B cell (primary cell): Measurements from ENCODE around the gene TRAPPC12. TPM values are rescaled to one million over a fixed set of nuclear protein-coding genes. Genes with fewer than 3 reads are reported as not detected.

Experiments
- ATAC-seq: fragments of 200-7000 bp; cut with Tn5 transposase; one replicate; pipeline ENCODE4 v1.10.0; 2021; ENCODE audit warnings: low read depth, mild to moderate bottlenecking, moderate number of reproducible peaks, moderate library complexity
- CTCF ChIA-PET: fragments of 350-600 bp; sonication (Branson Sonifier 250); formaldehyde crosslinking; loops from one replicate; lab custom pipeline; 2021; ENCODE audit warnings: antibody characterized with exemption, inconsistent platforms; lab: Charles Lee
- POLR2A ChIA-PET: fragments of 350-600 bp; sonication (Branson Sonifier 250); formaldehyde crosslinking; loops from one replicate; lab custom pipeline; 2021; ENCODE audit warnings: antibody characterized with exemption; lab: Charles Lee
- DNase-seq: peaks from one replicate; pipeline ENCODE4 v3.0.0; 2013
- H2AFZ ChIP-seq: 2 replicates; pipeline ENCODE4 v1.6.1; 2012; ENCODE audit warnings: mild to moderate bottlenecking, low read depth, low read length; ENCODE audit not compliant: insufficient read depth, poor library complexity, severe bottlenecking
- H3K27ac ChIP-seq, 2 donors: 1 replicate in 1 of 2; 2 replicates in 1 of 2; pipeline ENCODE4 v1.5.1; 2012 to 2013; ENCODE audit warnings: low read length in 2 of 2, mild to moderate bottlenecking in 2 of 2, moderate library complexity in 1 of 2
- H3K27me3 ChIP-seq, 4 experiments: fragments of 200-600 bp in 1 of 4; sonication (generic) in 1 of 4; replicated peaks in 1 of 4; 1 replicate in 2 of 4; 2 replicates in 2 of 4; pipeline versions ENCODE4 v1.6.1 to v1.7.0; 2013 to 2016; ENCODE audit warnings: low read length in 3 of 4, mild to moderate bottlenecking in 2 of 4, mixed read lengths in 1 of 4, moderate library complexity in 1 of 4; ENCODE audit not compliant: insufficient read depth in 4 of 4, control insufficient read depth in 3 of 4; ENCODE audit errors: control extremely low read depth in 1 of 4
- H3K36me3 ChIP-seq, 2 experiments: replicated peaks in 1 of 2; 1 replicate in 1 of 2; 2 replicates in 1 of 2; pipeline versions ENCODE4 v1.6.1 to v1.7.1; 2013; ENCODE audit warnings: low read length in 1 of 2; ENCODE audit not compliant: insufficient read depth in 2 of 2, control insufficient read depth in 1 of 2; ENCODE audit errors: control extremely low read depth in 1 of 2, extremely low read depth in 1 of 2
- H3K4me1 ChIP-seq, 2 donors: fragments of 200-600 bp in 1 of 2; sonication (generic) in 1 of 2; 1 replicate in 1 of 2; 2 replicates in 1 of 2; pipeline versions ENCODE4 v1.5.1 to v1.6.1; 2013 to 2017; ENCODE audit warnings: low read length in 2 of 2; ENCODE audit not compliant: control insufficient read depth in 2 of 2, insufficient read depth in 2 of 2
- H3K4me2 ChIP-seq: replicated peaks from 2 replicates; pipeline ENCODE3; 2012; ENCODE audit warnings: mild to moderate bottlenecking, low read depth, low read length; ENCODE audit not compliant: poor library complexity, severe bottlenecking
- H3K4me3 ChIP-seq, 5 experiments: fragments of 200-600 bp in 1 of 5; sonication (generic) in 1 of 5; 1 replicate in 3 of 5; 2 replicates in 2 of 5; pipeline versions ENCODE4 v1.5.1 to v1.7.0; 2011 to 2016; ENCODE audit warnings: low read length in 4 of 5, mild to moderate bottlenecking in 4 of 5, low read depth in 2 of 5, control low read depth in 1 of 5, moderate library complexity in 1 of 5; ENCODE audit not compliant: insufficient read depth in 1 of 5; ENCODE audit errors: control extremely low read depth in 1 of 5, extremely low read depth in 1 of 5
- H3K79me2 ChIP-seq: fragments of 200-600 bp; sonication (generic); one replicate; pipeline ENCODE4 v1.6.0; 2016; ENCODE audit warnings: low read length; ENCODE audit not compliant: control insufficient read depth, insufficient read depth
- H3K9ac ChIP-seq: fragments of 200-600 bp; sonication (generic); 2 replicates; pipeline ENCODE4 v1.6.1; 2017; ENCODE audit warnings: mild to moderate bottlenecking, low read length, moderate library complexity
- H3K9me3 ChIP-seq, 3 donors: one replicate each; pipeline versions ENCODE4 v1.6.1 to v1.7.1; 2013; ENCODE audit warnings: low read length in 2 of 3; ENCODE audit not compliant: control insufficient read depth in 2 of 3, insufficient read depth in 1 of 3; ENCODE audit errors: control extremely low read depth in 1 of 3
- H4K20me1 ChIP-seq: 2 replicates; pipeline ENCODE4 v1.6.0; 2012; ENCODE audit warnings: mild to moderate bottlenecking, low read length; ENCODE audit not compliant: insufficient read depth, control insufficient read depth, poor library complexity, severe bottlenecking
- H3K27ac Mint-ChIP-seq: one replicate; pipeline ENCODE4 v1.8.0; 2021; ENCODE audit warnings: mixed read lengths
- H3K27me3 Mint-ChIP-seq: one replicate; pipeline ENCODE4 v1.8.0; 2021; ENCODE audit warnings: mixed read lengths
- H3K4me1 Mint-ChIP-seq: one replicate; pipeline ENCODE4 v1.8.0; 2021; ENCODE audit warnings: mixed read lengths
- H3K4me3 Mint-ChIP-seq: one replicate; pipeline ENCODE4 v1.8.0; 2021; ENCODE audit warnings: mixed read lengths
- H3K9me3 Mint-ChIP-seq: one replicate; pipeline ENCODE4 v1.8.0; 2022; ENCODE audit warnings: mixed read lengths; ENCODE audit not compliant: insufficient read depth
- CTCF ChIP-seq: fragments of 200-600 bp; IDR thresholded peaks from one replicate; pipeline ENCODE4 v1.8.0; 2022; ENCODE audit warnings: antibody characterized with exemption, mild to moderate bottlenecking
- EZH2 ChIP-seq: IDR thresholded peaks from 2 replicates; pipeline ENCODE4 v1.6.1; 2012; ENCODE audit warnings: borderline replicate concordance, low read depth, mild to moderate bottlenecking, moderate library complexity, low read length; ENCODE audit not compliant: insufficient read depth, poor library complexity, severe bottlenecking
- WGBS: methylation state at CpG from one replicate; pipeline ENCODE4 v1.1.5; 2013; ENCODE audit warnings: missing lambda C conversion rate; ENCODE audit not compliant: insufficient coverage; 5-methylcytosine and 5-hydroxymethylcytosine counted together
- intact Hi-C: fragments of 100-400 bp; cut with micrococcal nuclease; formaldehyde crosslinking; loops from one replicate; pipeline ENCODE4 v1.10.0; 2022
- polyA plus RNA-seq: library from polyadenylated mRNA; depleted of rRNA; stranded (reverse); fragments of >200 nt; gene quantifications from 2 replicates; pipeline ENCODE4 v1.2.3, GENCODE V29; 2012
- total RNA-seq, 2 donors: library from RNA; stranded (reverse); fragments of 120-200 nt in 1 of 2; gene quantifications; 1 replicate in 1 of 2; 2 replicates in 1 of 2; pipeline versions ENCODE4 v1.2.3 to v1.2.4, GENCODE V29; 2013 to 2022

Gene TRAPPC12
- total and polyA plus RNA-seq, 2 donors (not counting 1 experiment from before 2014, with no cell fraction given): 80.9 to 151 TPM

DNA sequence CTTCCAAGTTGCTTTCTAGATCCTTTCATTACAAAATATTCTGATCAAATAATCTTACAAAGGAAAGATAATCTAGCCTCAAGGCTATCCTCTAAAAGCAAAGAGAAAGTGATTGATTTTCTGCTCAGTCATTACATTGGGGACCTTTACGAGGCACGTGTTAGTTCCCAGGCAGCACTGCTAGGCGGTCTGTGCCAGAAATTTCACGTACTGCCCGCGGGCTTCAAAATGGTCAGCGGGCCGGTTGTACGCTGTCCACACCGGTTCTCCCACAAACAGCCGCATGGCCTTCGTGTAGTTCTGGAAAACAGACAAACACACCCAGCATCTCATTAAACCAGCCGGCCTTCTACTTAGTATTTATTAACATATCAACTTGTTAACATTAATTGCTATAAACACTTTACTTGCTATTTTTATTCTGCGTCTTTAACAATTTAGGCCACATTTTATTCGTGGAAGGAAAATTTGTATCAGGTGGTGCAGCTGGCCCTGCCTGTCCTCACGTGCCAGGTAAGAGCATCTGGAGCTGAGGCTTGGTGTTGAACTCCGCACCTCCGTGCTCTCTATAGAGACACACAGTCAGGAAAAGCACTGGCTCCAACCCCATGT, 119.4 kb downstream of the TRAPPC12 start:
- H4K20me1 ChIP-seq: no peaks in the 10 kb centered on the region
- ATAC-seq (no peak), DNase-seq (no peak)
- ChIA-PET CTCF (no interaction called here), POLR2A (no interaction called here)
- H3K36me3 ChIP-seq: peaks cover 3 to 35% of the 10 kb centered on the region in 2 experiments
- H3K27me3 ChIP-seq: no peaks in the 10 kb centered on the region
- H3K4me1 Mint-ChIP-seq: no peaks in the 10 kb centered on the region
- peaks cover 9% of the 10 kb centered on the region for H3K79me2 ChIP-seq
- no peak overlapping the region for H3K9ac ChIP-seq
- no peak overlapping the region for H3K4me3 ChIP-seq
- H3K4me2 ChIP-seq: no peak overlapping the region
- no peaks in the 10 kb centered on the region for H3K27me3 Mint-ChIP-seq
- no peaks in the 10 kb centered on the region for H3K9me3 Mint-ChIP-seq
- over 99% methylated on average over 17 of the region's 18 CpGs for WGBS
- H3K4me3 Mint-ChIP-seq: no peak overlapping the region
- intact Hi-C loops: no loop called here
- H3K27ac Mint-ChIP-seq: no peak overlapping the region
- no peak overlapping the region for H3K27ac ChIP-seq
- H3K4me1 ChIP-seq: no peaks in the 10 kb centered on the region
- no peak overlapping the region for H2AFZ ChIP-seq
- H3K9me3 ChIP-seq: no peaks in the 10 kb centered on the region
- TF ChIP-seq EZH2 (no peak), CTCF (no peak)

- Mint-ChIP-seq H3K4me1 (no peaks in the 10 kb centered on the region), H3K4me3 (no peak overlapping the region), H3K27me3 (no peaks in the 10 kb centered on the region), H3K27ac (no peak overlapping the region), H3K9me3 (no peaks in the 10 kb centered on the region)
- H3K9ac ChIP-seq: no peak overlapping the region
- no peak overlapping the region for H3K4me3 ChIP-seq
- 97% methylated on average over 30 of the region's 34 CpGs for WGBS
- H3K27ac ChIP-seq: no peak overlapping the region
- ATAC-seq: no peak
- ChIA-PET CTCF (no interaction called here), POLR2A (no interaction called here)
- H2AFZ ChIP-seq: no peak overlapping the region
- peaks cover 3 to 44% of the 10 kb centered on the region in 2 experiments for H3K36me3 ChIP-seq
- TF ChIP-seq EZH2 (no peak), CTCF (no peak)
- no peak for DNase-seq
- no peaks in the 10 kb centered on the region for H3K9me3 ChIP-seq
- peaks cover 16% of the 10 kb centered on the region for H3K79me2 ChIP-seq
- H3K27me3 ChIP-seq: no peaks in the 10 kb centered on the region
- intact Hi-C loops: no loop called here
- H3K4me1 ChIP-seq: no peaks in the 10 kb centered on the region
- no peaks in the 10 kb centered on the region for H4K20me1 ChIP-seq
- no peak overlapping the region for H3K4me2 ChIP-seq
These were observed 120.9 kb downstream of the TRAPPC12 start for GRCh38 chr2:3500326-3500899.
